ENCODE results near the gene DDIT4L.
"Not testable (repeated sequence)": the region's sequence is repeated elsewhere in the genome, so short reads cannot be mapped to it uniquely, and the experiment has no call there.

DDIT4L gene

GRCh38 chr4:100189820-100190642 is at the start of gene DDIT4L:
DDIT4L (minus strand) TSS chr4:100190468; CDS start chr4:100189983, 485 bp downstream.
- no peak for DNase-seq

GRCh38 chr4:100240008-100240407 is 49.7 kb upstream of the DDIT4L start:
- no peak for DNase-seq

GRCh38 chr4:100224721-100225120 is 34.5 kb upstream of the DDIT4L start:
- DNase-seq = no peak

- no peak for DNase-seq
Measured at GRCh38 chr4:100224160-100224559, 33.9 kb upstream of the DDIT4L start.

GRCh38 chr4:100208964-100209363 is 18.7 kb upstream of the DDIT4L start:
- DNase-seq = no peak

- DNase-seq = no peak
Measured at GRCh38 chr4:100208459-100208858, 18.2 kb upstream of the DDIT4L start.

- no peak for DNase-seq
Measured at GRCh38 chr4:100206850-100207249, 16.6 kb upstream of the DDIT4L start.

- DNase-seq = no peak
Measured at GRCh38 chr4:100198061-100198460, 7.8 kb upstream of the DDIT4L start.

- DNase-seq = not testable (repeated sequence)
Measured at GRCh38 chr4:100196388-100197071, 6.3 kb upstream of the DDIT4L start.

GRCh38 chr4:100190643-100191600 is 654 bp upstream of the DDIT4L start:
- DNase-seq = peak; percentile 29

GRCh38 chr4:100188829-100189228 is 1.4 kb downstream of the DDIT4L start:
- no peak for DNase-seq

- DNase-seq = no peak
Measured at GRCh38 chr4:100187781-100188180, 2.5 kb downstream of the DDIT4L start.

- DNase-seq = no peak
Measured at GRCh38 chr4:100184787-100185186, 5.5 kb downstream of the DDIT4L start.

GRCh38 chr4:100177855-100178254 is 12.4 kb downstream of the DDIT4L start:
- no peak for DNase-seq

GRCh38 chr4:100177126-100177525 is 13.1 kb downstream of the DDIT4L start:
- no peak for DNase-seq

- DNase-seq = no peak
Measured at GRCh38 chr4:100175858-100176257, 14.4 kb downstream of the DDIT4L start.

GRCh38 chr4:100174985-100175383 is 15.3 kb downstream of the DDIT4L start:
- no peak for DNase-seq

GRCh38 chr4:100170986-100171385 is 19.3 kb downstream of the DDIT4L start:
- DNase-seq = no peak

- DNase-seq = no peak
Measured at GRCh38 chr4:100169491-100170485, 20.5 kb downstream of the DDIT4L start.

- DNase-seq = no peak
Measured at GRCh38 chr4:100168521-100168920, 21.7 kb downstream of the DDIT4L start.

GRCh38 chr4:100166297-100167039 is 23.8 kb downstream of the DDIT4L start:
- DNase-seq = no peak

Data from NCI-H748 treated with DMSO at 0.1 percent for 48 hours (cell line).